Measurements from ENCODE around the gene PXT1. TPM values are rescaled to one million over a fixed set of nuclear protein-coding genes. Genes with fewer than 3 reads are reported as not detected.
"Not testable (repeated sequence)": the region's sequence is repeated elsewhere in the genome, so short reads cannot be mapped to it uniquely, and the experiment has no call there.

The PXT1 gene
- total and polyA plus RNA-seq, 9 of the 15 experiments (the other 6 are each of a cell fraction or from before 2014, with no cell fraction given): 0.09 to 0.11 (median 0.10) TPM; not detected in 5

- ATAC-seq; FAIRE-seq; H3K36me3 ChIP-seq (ENCODE audit: control insufficient read depth, insufficient read depth, low read length); H3K27ac ChIP-seq (ENCODE audit: extremely low read depth, low read depth, low read length); intact Hi-C loops (cut with micrococcal nuclease); in situ Hi-C loops (cut with MboI); H3K9ac ChIP-seq (ENCODE audit: insufficient read depth in 1 of 2, low read depth in 2 of 2, low read length in 2 of 2); H4K20me1 ChIP-seq (replicated peaks; ENCODE audit: control insufficient read depth, insufficient read depth, low read length); H3K9me3 ChIP-seq (replicated peaks; ENCODE audit: control insufficient read depth, insufficient read depth, low read depth, low read length); DNase-seq (ENCODE audit: extremely low read depth in 1 of 4, low spot score in 3 of 4); H2AFZ ChIP-seq (ENCODE audit: low read depth, low read length); POLR2A ChIA-PET; H3K4me1 ChIP-seq (replicated peaks in 1 of 2; ENCODE audit: control insufficient read depth in 2 of 2, insufficient read depth in 2 of 2, low read length in 2 of 2); BruUV-seq (replicated peaks); H3K4me3 ChIP-seq; H3K4me2 ChIP-seq (ENCODE audit: insufficient read depth, low read length); H3K9me1 ChIP-seq (ENCODE audit: control insufficient read depth, insufficient read depth, low read length); H3K79me2 ChIP-seq (ENCODE audit: control insufficient read depth, insufficient read depth, low read length): not testable (repeated sequence)
- WGBS (ENCODE audit: insufficient coverage, low coverage, missing lambda C conversion rate): 3% methylated on average over 5 of the region's 5 CpGs
- TF ChIP-seq HBP1 (CRISPR knock-in tag; IDR thresholded peaks at IDR 0.05): 0 out of 2 replicates have a peak, but pooled peaks have one; percentile 40
- TF ChIP-seq THRB (CRISPR knock-in tag; conservative IDR thresholded peaks at IDR 0.05): 0 out of 2 replicates have a peak, but pooled peaks have one; percentile 34
- H3K27me3 ChIP-seq (ENCODE audit: control insufficient read depth in 2 of 2, insufficient read depth in 2 of 2, low read length in 2 of 2): peaks cover 11 to 14% of the 10 kb centered on the region in 2 experiments; a peak in 3 of 5 replicates
- CTCF ChIA-PET (ENCODE audit: low intra/inter-chr PET ratio): interaction anchor here (0.7 kb wide), 1 partner anchor 366 kb away, joined by 3 read pairs; no protein-coding TSS in a partner anchor
These were observed 32.9 kb downstream of the PXT1 start for GRCh38 chr6:36409718-36410117.
